ENCODE measurements around the gene AKAIN1. TPM values are rescaled to one million over a fixed set of nuclear protein-coding genes. Genes with fewer than 3 reads are reported as not detected.

AKAIN1 gene
- total and polyA plus RNA-seq, 2 experiments from 2014 or later: not detected

- Histone ChIP-seq H4K20me1 (ENCODE audit: insufficient read depth, poor library complexity, severe bottlenecking) (no peaks in the 10 kb centered on the region), H3K79me2 (no peaks in the 10 kb centered on the region), H3K36me3 (replicated peaks; ENCODE audit: insufficient read depth, low read depth) (no peaks in the 10 kb centered on the region), H3K27ac (no peak overlapping the region), H3K9me3 (ENCODE audit: low read depth) (no peaks in the 10 kb centered on the region), H3K9me2 (replicated peaks; ENCODE audit: insufficient read depth) (no peaks in the 10 kb centered on the region), H3K4me1 (ENCODE audit: insufficient read depth) (no peaks in the 10 kb centered on the region), H2AFZ (no peak overlapping the region), H3K4me3 (no peak overlapping the region), H3K27me3 (no peaks in the 10 kb centered on the region), H3K4me2 (no peak overlapping the region)
- TF ChIP-seq EZH2 (IDR thresholded peaks at IDR 0.05; ENCODE audit: borderline replicate concordance): no peak
- no peak for TF ChIP-seq EZH2phosphoT487 (IDR thresholded peaks at IDR 0.05; ENCODE audit: low read depth, severe bottlenecking, unreplicated experiment)
- TF ChIP-seq CTCF (IDR thresholded peaks at IDR 0.05; ENCODE audit: poor library complexity): no peak
- no peak for DNase-seq (ENCODE audit: low spot score)
Observed at GRCh38 chr18:5110266-5110665, 86.8 kb downstream of the AKAIN1 start.

GRCh38 chr18:5107988-5108387, 89.1 kb downstream of the AKAIN1 start:
- WGBS (ENCODE audit: low lambda C conversion rate, missing lambda C conversion rate): 18% methylated on average over 2 of the region's 2 CpGs
- no peak overlapping the region for H2AFZ ChIP-seq

GRCh38 chr18:5106730-5107129, 90.3 kb downstream of the AKAIN1 start:
- no peak overlapping the region for H3K27ac ChIP-seq
- no peaks in the 10 kb centered on the region for H3K79me2 ChIP-seq
- WGBS (ENCODE audit: low lambda C conversion rate, missing lambda C conversion rate): 83% methylated on average over 1 of the region's 1 CpG
- no peaks in the 10 kb centered on the region for H3K4me1 ChIP-seq (ENCODE audit: insufficient read depth)
- no peak overlapping the region for H3K4me2 ChIP-seq
- H3K9me3 ChIP-seq (ENCODE audit: low read depth): no peaks in the 10 kb centered on the region
- no peaks in the 10 kb centered on the region for H3K36me3 ChIP-seq (replicated peaks; ENCODE audit: insufficient read depth, low read depth)
- H3K27me3 ChIP-seq: no peaks in the 10 kb centered on the region
- no peak overlapping the region for H3K4me3 ChIP-seq
- no peak overlapping the region for H2AFZ ChIP-seq
- TF ChIP-seq EZH2 (IDR thresholded peaks at IDR 0.05; ENCODE audit: borderline replicate concordance): no peak
- TF ChIP-seq EZH2phosphoT487 (IDR thresholded peaks at IDR 0.05; ENCODE audit: low read depth, severe bottlenecking, unreplicated experiment): no peak
- peak; percentile 25 for TF ChIP-seq CTCF (IDR thresholded peaks at IDR 0.05; ENCODE audit: poor library complexity)
- H4K20me1 ChIP-seq (ENCODE audit: insufficient read depth, poor library complexity, severe bottlenecking): no peaks in the 10 kb centered on the region
- no peak for DNase-seq (ENCODE audit: low spot score)
- H3K9me2 ChIP-seq (replicated peaks; ENCODE audit: insufficient read depth): no peaks in the 10 kb centered on the region

More at GRCh38 chr18:5107988-5108387, 89.1 kb downstream of the AKAIN1 start:
- H3K4me1 ChIP-seq (ENCODE audit: insufficient read depth): no peaks in the 10 kb centered on the region
- H3K27ac ChIP-seq: no peak overlapping the region
- H4K20me1 ChIP-seq (ENCODE audit: insufficient read depth, poor library complexity, severe bottlenecking): no peaks in the 10 kb centered on the region
- H3K36me3 ChIP-seq (replicated peaks; ENCODE audit: insufficient read depth, low read depth): no peaks in the 10 kb centered on the region
- H3K27me3 ChIP-seq: no peaks in the 10 kb centered on the region
- DNase-seq (ENCODE audit: low spot score): peak; percentile 32
- no peak overlapping the region for H3K4me2 ChIP-seq
- H3K4me3 ChIP-seq: no peak overlapping the region
- no peak for TF ChIP-seq EZH2 (IDR thresholded peaks at IDR 0.05; ENCODE audit: borderline replicate concordance)
- no peak for TF ChIP-seq CTCF (IDR thresholded peaks at IDR 0.05; ENCODE audit: poor library complexity)
- no peak for TF ChIP-seq EZH2phosphoT487 (IDR thresholded peaks at IDR 0.05; ENCODE audit: low read depth, severe bottlenecking, unreplicated experiment)
- H3K9me2 ChIP-seq (replicated peaks; ENCODE audit: insufficient read depth): no peaks in the 10 kb centered on the region
- no peaks in the 10 kb centered on the region for H3K9me3 ChIP-seq (ENCODE audit: low read depth)
- H3K79me2 ChIP-seq: no peaks in the 10 kb centered on the region

GRCh38 chr18:5104246-5104645, 92.8 kb downstream of the AKAIN1 start:
- Histone ChIP-seq H3K4me2 (no peak overlapping the region), H3K79me2 (no peaks in the 10 kb centered on the region), H3K36me3 (replicated peaks; ENCODE audit: insufficient read depth, low read depth) (no peaks in the 10 kb centered on the region), H3K4me1 (ENCODE audit: insufficient read depth) (no peaks in the 10 kb centered on the region), H2AFZ (no peak overlapping the region), H3K9me2 (replicated peaks; ENCODE audit: insufficient read depth) (no peaks in the 10 kb centered on the region), H3K27me3 (no peaks in the 10 kb centered on the region), H3K9me3 (ENCODE audit: low read depth) (no peaks in the 10 kb centered on the region), H4K20me1 (ENCODE audit: insufficient read depth, poor library complexity, severe bottlenecking) (no peaks in the 10 kb centered on the region), H3K27ac (no peak overlapping the region), H3K4me3 (no peak overlapping the region)
- no peak for TF ChIP-seq CTCF (IDR thresholded peaks at IDR 0.05; ENCODE audit: poor library complexity)
- TF ChIP-seq EZH2phosphoT487 (IDR thresholded peaks at IDR 0.05; ENCODE audit: low read depth, severe bottlenecking, unreplicated experiment): no peak
- TF ChIP-seq EZH2 (IDR thresholded peaks at IDR 0.05; ENCODE audit: borderline replicate concordance): no peak
- no peak for DNase-seq (ENCODE audit: low spot score)
- 36% methylated on average over 3 of the region's 3 CpGs for WGBS (ENCODE audit: low lambda C conversion rate, missing lambda C conversion rate)

Measured in hepatocyte (in vitro differentiated cells).